NCI-H1048 (cell line): Measurements from ENCODE around the gene CMSS1.

Experiments used
- DNase-seq: peaks from one replicate; lab custom pipeline; 2025; lab: John Stamatoyannopoulos, UW

The CMSS1 gene

GRCh38 chr3:100057716-100058575 lies 240.3 kb downstream of the CMSS1 start:
- no peak for DNase-seq

GRCh38 chr3:100059472-100059871 lies 241.8 kb downstream of the CMSS1 start:
- DNase-seq, result no peak

GRCh38 chr3:100060685-100061484 lies 243.2 kb downstream of the CMSS1 start:
- DNase-seq, result no peak

GRCh38 chr3:100062665-100063064 lies 245.0 kb downstream of the CMSS1 start:
- no peak for DNase-seq

- no peak for DNase-seq
These were observed 246.3 kb downstream of the CMSS1 start for GRCh38 chr3:100063929-100064461.

- no peak for DNase-seq
These were observed 249.9 kb downstream of the CMSS1 start for GRCh38 chr3:100067589-100067988.

- DNase-seq, result peak; percentile 63
These were observed 251.2 kb downstream of the CMSS1 start for GRCh38 chr3:100068826-100069225.

GRCh38 chr3:100069472-100069871 lies 251.8 kb downstream of the CMSS1 start:
- DNase-seq, result no peak

- DNase-seq, result no peak
These were observed 254.8 kb downstream of the CMSS1 start for GRCh38 chr3:100072326-100073048.

- no peak for DNase-seq
These were observed 255.5 kb downstream of the CMSS1 start for GRCh38 chr3:100073049-100073713.

GRCh38 chr3:100073714-100074307 lies 256.1 kb downstream of the CMSS1 start:
- no peak for DNase-seq

- no peak for DNase-seq
These were observed 257.5 kb downstream of the CMSS1 start for GRCh38 chr3:100075196-100075595.

GRCh38 chr3:100075851-100076730 lies 258.4 kb downstream of the CMSS1 start:
- DNase-seq, result no peak

GRCh38 chr3:100076731-100077529 lies 259.3 kb downstream of the CMSS1 start:
- no peak for DNase-seq

- no peak for DNase-seq
These were observed 261.7 kb downstream of the CMSS1 start for GRCh38 chr3:100079328-100079727.

- no peak for DNase-seq
These were observed 262.9 kb downstream of the CMSS1 start for GRCh38 chr3:100080573-100080972.

- DNase-seq, result no peak
These were observed 263.6 kb downstream of the CMSS1 start for GRCh38 chr3:100081311-100081710.

- no peak for DNase-seq
These were observed 264.5 kb downstream of the CMSS1 start for GRCh38 chr3:100081986-100082692.

GRCh38 chr3:100082714-100083113 lies 265.1 kb downstream of the CMSS1 start:
- no peak for DNase-seq
